H9 (cell line): ENCODE results near the gene ARID4A. TPM values are rescaled to one million over a fixed set of nuclear protein-coding genes. Genes with fewer than 3 reads are reported as not detected.

Experiments
- DNase-seq: peaks from one replicate; pipeline ENCODE4 v3.0.0-alpha.2; 2017
- H2AFZ ChIP-seq: one replicate; pipeline ENCODE4 v1.6.1; 2013; ENCODE audit warnings: mild to moderate bottlenecking, low read length, control low read depth, moderate library complexity
- H2AK5ac ChIP-seq: 2 replicates; pipeline ENCODE4 v1.6.1; 2013; ENCODE audit warnings: low read length, control low read depth, mixed read lengths; ENCODE audit not compliant: insufficient read length
- H2BK120ac ChIP-seq: one replicate; pipeline ENCODE4 v1.6.1; 2013; ENCODE audit warnings: low read depth, mild to moderate bottlenecking, low read length, control low read depth, inconsistent platforms; ENCODE audit not compliant: poor library complexity, severe bottlenecking
- H2BK12ac ChIP-seq: 2 replicates; pipeline ENCODE4 v1.6.1; 2013; ENCODE audit warnings: low read length, control low read depth, mixed read lengths, low read depth; ENCODE audit not compliant: insufficient read length
- H2BK15ac ChIP-seq: 2 replicates; pipeline ENCODE4 v1.6.1; 2013; ENCODE audit warnings: low read depth, low read length, control low read depth
- H2BK20ac ChIP-seq: one replicate; pipeline ENCODE4 v1.6.1; 2013; ENCODE audit warnings: low read depth, mild to moderate bottlenecking, low read length, control low read depth, inconsistent platforms; ENCODE audit not compliant: poor library complexity, severe bottlenecking
- H2BK5ac ChIP-seq: 2 replicates; pipeline ENCODE4 v1.6.1; 2013; ENCODE audit warnings: low read length, control low read depth, mixed read lengths; ENCODE audit not compliant: insufficient read length
- H3K14ac ChIP-seq: 2 replicates; pipeline ENCODE4 v1.6.1; 2013; ENCODE audit warnings: low read length, control low read depth; ENCODE audit not compliant: insufficient read depth
- H3K18ac ChIP-seq: 2 replicates; pipeline ENCODE4 v1.6.1; 2013; ENCODE audit warnings: low read depth, mild to moderate bottlenecking, mixed read lengths, low read length, control low read depth; ENCODE audit not compliant: insufficient read length
- H3K23ac ChIP-seq: 2 replicates; pipeline ENCODE4 v1.6.1; 2013; ENCODE audit warnings: low read length, control low read depth, mixed read lengths, low read depth; ENCODE audit not compliant: insufficient read length
- H3K23me2 ChIP-seq: 2 replicates; pipeline ENCODE4 v1.6.1; 2013; ENCODE audit warnings: low read depth, mild to moderate bottlenecking, mixed read lengths, low read length, control low read depth; ENCODE audit not compliant: insufficient read length, poor library complexity, severe bottlenecking
- H3K27ac ChIP-seq: 2 replicates; pipeline ENCODE4 v1.5.1; 2013; ENCODE audit warnings: low read length, control low read depth, mixed read lengths, low read depth; ENCODE audit not compliant: insufficient read length
- H3K27me3 ChIP-seq: 2 replicates; pipeline ENCODE4 v1.6.1; 2013; ENCODE audit warnings: low read length, control low read depth, inconsistent platforms; ENCODE audit not compliant: insufficient read depth
- H3K4ac ChIP-seq: 2 replicates; pipeline ENCODE4 v1.6.1; 2013; ENCODE audit warnings: low read depth, mild to moderate bottlenecking, control low read depth, inconsistent platforms, low read length, moderate library complexity
- H3K4me1 ChIP-seq: 2 replicates; pipeline ENCODE4 v1.6.1; 2013; ENCODE audit warnings: low read length, control low read depth, inconsistent platforms; ENCODE audit not compliant: insufficient read depth
- H3K4me2 ChIP-seq: 2 replicates; pipeline ENCODE4 v1.6.1; 2013; ENCODE audit warnings: low read length, control low read depth, mixed read lengths; ENCODE audit not compliant: insufficient read length, insufficient read depth
- H3K56ac ChIP-seq: 2 replicates; pipeline ENCODE4 v1.6.1; 2013; ENCODE audit warnings: low read depth, mild to moderate bottlenecking, mixed read lengths, low read length, control low read depth; ENCODE audit not compliant: insufficient read length
- H3K79me1 ChIP-seq: 2 replicates; pipeline ENCODE4 v1.6.1; 2013; ENCODE audit warnings: low read depth, mild to moderate bottlenecking, moderate library complexity, low read length, control low read depth, inconsistent platforms; ENCODE audit not compliant: insufficient read depth, poor library complexity, severe bottlenecking
- H3K79me2 ChIP-seq: 2 replicates; pipeline ENCODE4 v1.6.1; 2013; ENCODE audit warnings: low read length, control low read depth, inconsistent platforms; ENCODE audit not compliant: insufficient read depth
- H3K9ac ChIP-seq: 2 replicates; pipeline ENCODE4 v1.6.1; 2013; ENCODE audit warnings: low read length, control low read depth, mixed read lengths; ENCODE audit not compliant: insufficient read length; ENCODE audit errors: extremely low read depth
- H3K9me3 ChIP-seq: one replicate; pipeline ENCODE4 v1.6.1; 2013; ENCODE audit warnings: low read depth, low read length, inconsistent platforms; ENCODE audit not compliant: control insufficient read depth
- H3T11ph ChIP-seq: one replicate; pipeline ENCODE4 v1.6.1; 2013; ENCODE audit warnings: mild to moderate bottlenecking, low read length, control low read depth, inconsistent platforms
- H4K20me1 ChIP-seq: one replicate; pipeline ENCODE4 v1.6.1; 2013; ENCODE audit not compliant: control insufficient read depth, insufficient read length, insufficient read depth
- H4K5ac ChIP-seq: 2 replicates; pipeline ENCODE4 v1.6.1; 2013; ENCODE audit warnings: low read depth, mild to moderate bottlenecking, mixed read lengths, low read length, control low read depth; ENCODE audit not compliant: insufficient read length
- H4K8ac ChIP-seq: replicated peaks from 2 replicates; pipeline ENCODE4 v1.6.1; 2013; ENCODE audit warnings: low read length, control low read depth, mixed read lengths, low read depth; ENCODE audit not compliant: insufficient read length
- H4K91ac ChIP-seq: 2 replicates; pipeline ENCODE4 v1.6.1; 2013; ENCODE audit warnings: low read depth, mild to moderate bottlenecking, moderate library complexity, mixed read lengths, low read length, control low read depth; ENCODE audit not compliant: insufficient read length
- H3K27ac Mint-ChIP-seq, 3 experiments: 2 replicates in 2 of 3; 3 replicates in 1 of 3; pipeline ENCODE4 v1.8.0; 2020 to 2021; ENCODE audit warnings: mixed read lengths in 3 of 3, mild to moderate bottlenecking in 1 of 3, moderate library complexity in 1 of 3
- H3K27me3 Mint-ChIP-seq: 2 replicates; pipeline ENCODE4 v1.8.0; 2021; ENCODE audit warnings: low read depth, mild to moderate bottlenecking, moderate library complexity, mixed read lengths
- H3K36me3 Mint-ChIP-seq, 3 experiments: 2 replicates in 2 of 3; 3 replicates in 1 of 3; pipeline ENCODE4 v1.8.0; 2020 to 2021; ENCODE audit warnings: low read depth in 3 of 3, mixed read lengths in 3 of 3; ENCODE audit not compliant: insufficient read depth in 1 of 3
- H3K4me1 Mint-ChIP-seq, 2 experiments: 2 replicates each; pipeline ENCODE4 v1.8.0; 2020; ENCODE audit warnings: mixed read lengths in 2 of 2
- H3K4me3 Mint-ChIP-seq, 2 experiments: 2 replicates in 1 of 2; 3 replicates in 1 of 2; pipeline ENCODE4 v1.8.0; 2020 to 2021; ENCODE audit warnings: mild to moderate bottlenecking in 2 of 2, mixed read lengths in 2 of 2, moderate library complexity in 1 of 2
- H3K9me3 Mint-ChIP-seq, 2 experiments: 2 replicates in 1 of 2; 3 replicates in 1 of 2; pipeline ENCODE4 v1.8.0; 2020; ENCODE audit warnings: mild to moderate bottlenecking in 2 of 2, mixed read lengths in 2 of 2, moderate library complexity in 1 of 2
- WGBS: extraction: QIAGEN DNeasy Blood & Tissue Kit; methylation state at CpG from one replicate; pipeline ENCODE4 v1.1.7; 2013; ENCODE audit warnings: missing lambda C conversion rate, low lambda C conversion rate, mixed read lengths; ENCODE audit not compliant: insufficient read length; ENCODE audit errors: extremely low coverage; 5-methylcytosine and 5-hydroxymethylcytosine counted together
- total RNA-seq: library from RNA; stranded (reverse); gene quantifications from 2 replicates; pipeline ENCODE4 v1.2.1, GENCODE V29; 2021
- TF ChIP-seq, protein P1 (sequence below): fragments of 200-600 bp; sonication (generic); conservative IDR thresholded peaks from 3 replicates; pipeline ENCODE4 v1.8.0; 2021; ENCODE audit warnings: antibody characterized with exemption, mild to moderate bottlenecking

Gene ARID4A
- total RNA-seq, 1 experiment from 2014 or later: 13.2 TPM

DNA sequence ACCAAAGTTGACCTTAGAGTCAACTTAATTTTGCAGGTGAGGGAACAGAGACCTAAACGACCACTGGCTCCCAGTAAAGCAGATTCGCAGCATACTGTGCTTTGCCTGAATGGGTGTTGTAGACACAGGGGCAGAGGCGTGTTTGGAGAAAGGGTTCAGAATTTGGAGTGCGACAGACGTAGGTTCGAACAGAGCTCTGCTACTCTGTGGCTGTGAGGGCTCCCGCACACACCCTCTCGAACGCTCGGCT, 97.1 kb downstream of the ARID4A start:
- DNase-seq: no peak
- WGBS: no CpG with 5 or more reads among the region's 10 CpGs
- no peak overlapping the region for H3K18ac ChIP-seq
- H4K20me1 ChIP-seq: no peaks in the 10 kb centered on the region
- H3K4ac ChIP-seq: no peak overlapping the region
- Mint-ChIP-seq H3K36me3 (no peaks in the 10 kb centered on the region), H3K9me3 (no peaks in the 10 kb centered on the region), H3K4me3 (peak overlapping the region; percentile 59 to 82), H3K4me1 (peaks cover 31 to 33% of the 10 kb centered on the region in 2 experiments), H3K27ac (peak overlapping the region in 1 of 3 experiments; percentile 94; a peak in 1 of 7 replicates), H3K27me3 (peaks cover 38% of the 10 kb centered on the region)
- H2BK20ac ChIP-seq: no peak overlapping the region
- peak overlapping the region; percentile 52 for H3K4me2 ChIP-seq
- no peak overlapping the region for H4K8ac ChIP-seq
- H3K79me2 ChIP-seq: no peaks in the 10 kb centered on the region
- no peak overlapping the region for H3K56ac ChIP-seq
- H3K27me3 ChIP-seq: peaks cover 2% of the 10 kb centered on the region; the same call in 1 of the 2 replicates
- H2BK15ac ChIP-seq: no peak overlapping the region
- H2BK5ac ChIP-seq: no peak overlapping the region
- no peak overlapping the region for H3K27ac ChIP-seq
- H2AK5ac ChIP-seq: no peak overlapping the region
- no peaks in the 10 kb centered on the region for H3K79me1 ChIP-seq
- H2BK12ac ChIP-seq: no peak overlapping the region
- H4K91ac ChIP-seq: no peak overlapping the region
- TF ChIP-seq, protein P1, sequence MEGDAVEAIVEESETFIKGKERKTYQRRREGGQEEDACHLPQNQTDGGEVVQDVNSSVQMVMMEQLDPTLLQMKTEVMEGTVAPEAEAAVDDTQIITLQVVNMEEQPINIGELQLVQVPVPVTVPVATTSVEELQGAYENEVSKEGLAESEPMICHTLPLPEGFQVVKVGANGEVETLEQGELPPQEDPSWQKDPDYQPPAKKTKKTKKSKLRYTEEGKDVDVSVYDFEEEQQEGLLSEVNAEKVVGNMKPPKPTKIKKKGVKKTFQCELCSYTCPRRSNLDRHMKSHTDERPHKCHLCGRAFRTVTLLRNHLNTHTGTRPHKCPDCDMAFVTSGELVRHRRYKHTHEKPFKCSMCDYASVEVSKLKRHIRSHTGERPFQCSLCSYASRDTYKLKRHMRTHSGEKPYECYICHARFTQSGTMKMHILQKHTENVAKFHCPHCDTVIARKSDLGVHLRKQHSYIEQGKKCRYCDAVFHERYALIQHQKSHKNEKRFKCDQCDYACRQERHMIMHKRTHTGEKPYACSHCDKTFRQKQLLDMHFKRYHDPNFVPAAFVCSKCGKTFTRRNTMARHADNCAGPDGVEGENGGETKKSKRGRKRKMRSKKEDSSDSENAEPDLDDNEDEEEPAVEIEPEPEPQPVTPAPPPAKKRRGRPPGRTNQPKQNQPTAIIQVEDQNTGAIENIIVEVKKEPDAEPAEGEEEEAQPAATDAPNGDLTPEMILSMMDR: no peak
- no peak overlapping the region for H3K14ac ChIP-seq
- peak overlapping the region; percentile 52 for H2AFZ ChIP-seq
- H3K23ac ChIP-seq: no peak overlapping the region
- H4K5ac ChIP-seq: no peak overlapping the region
- peaks cover 2% of the 10 kb centered on the region; the same call in 1 of the 2 replicates for H3K4me1 ChIP-seq
- no peak overlapping the region for H3T11ph ChIP-seq
- peak overlapping the region; percentile 5 for H3K9ac ChIP-seq
- H3K23me2 ChIP-seq: peaks cover 3% of the 10 kb centered on the region
- H2BK120ac ChIP-seq: no peak overlapping the region
- H3K9me3 ChIP-seq: no peaks in the 10 kb centered on the region
